H1 (cell line): ENCODE data around the gene RWDD1. TPM values are rescaled to one million over a fixed set of nuclear protein-coding genes. Genes with fewer than 3 reads are reported as not detected.

Experiments
- BCL11A ChIP-seq, 2 experiments: IDR thresholded peaks; one replicate each; pipeline ENCODE4 v1.6.1; 2011; ENCODE audit warnings: low read depth in 2 of 2, low read length in 2 of 2, mild to moderate bottlenecking in 2 of 2
- CHD2 ChIP-seq: IDR thresholded peaks from 2 replicates; pipeline ENCODE4 v1.6.1; 2012; ENCODE audit warnings: low read length, improper control_type of control experiment
- EP300 ChIP-seq, 2 experiments: IDR thresholded peaks; 1 replicate in 1 of 2; 2 replicates in 1 of 2; pipeline ENCODE4 v1.6.1; 2011 to 2012; ENCODE audit warnings: low read depth in 2 of 2, low read length in 2 of 2, mild to moderate bottlenecking in 2 of 2, borderline replicate concordance in 1 of 2, inconsistent platforms in 1 of 2, moderate library complexity in 1 of 2
- JUND ChIP-seq: IDR thresholded peaks from 2 replicates; pipeline ENCODE4 v1.6.1; 2011; ENCODE audit warnings: mild to moderate bottlenecking, improper control_type of control experiment, low read length
- KDM1A ChIP-seq: fragments of 200-600, 300-600 bp; sonication (generic); IDR thresholded peaks from 2 replicates; pipeline ENCODE4 v1.7.1; 2016; ENCODE audit warnings: mild to moderate bottlenecking, low read length, borderline replicate concordance
- PHF8 ChIP-seq: fragments of 200-600 bp; sonication (generic); conservative IDR thresholded peaks from 2 replicates; pipeline ENCODE4 v1.7.1; 2012; ENCODE audit warnings: low read depth, mild to moderate bottlenecking, inconsistent platforms, low read length, moderate library complexity
- RAD21 ChIP-seq, 2 experiments: IDR thresholded peaks in 1 of 2; conservative IDR thresholded peaks in 1 of 2; 2 replicates each; pipeline ENCODE4 v1.6.1; 2011; ENCODE audit warnings: low read depth in 2 of 2, low read length in 2 of 2, improper control_type of control experiment in 1 of 2, inconsistent platforms in 1 of 2, mild to moderate bottlenecking in 1 of 2, moderate library complexity in 1 of 2
- ZNF274 ChIP-seq: IDR thresholded peaks from 2 replicates; pipeline ENCODE4 v1.7.0; 2012; ENCODE audit warnings: low read length, borderline replicate concordance; ENCODE audit errors: extremely low read depth
- polyA plus RNA-seq, 7 experiments: library from polyadenylated mRNA; depleted of rRNA in 3 of 7; stranded (reverse) in 5 of 7; unstranded in 2 of 7; fragments of >200 nt in 5 of 7; fragments of 200-250 nt in 2 of 7; gene quantifications; 1 replicate in 5 of 7; 2 replicates in 1 of 7; 4 replicates in 1 of 7; pipeline versions ENCODE4 v1.2.1 to v1.2.3, GENCODE V29; 2011 to 2013; ENCODE audit warnings: missing spikeins in 2 of 7, mixed read lengths in 2 of 7
- total RNA-seq: library from RNA; stranded (reverse); fragmentation: NEBNext Ultra II Directional; extraction: Animal tissue kit (Norgen Biotek cat#: 25700); gene quantifications from 2 replicates; pipeline ENCODE4 v1.2.1, GENCODE V29; 2021
- TF ChIP-seq, protein P1 (sequence below): fragments of 300-600 bp; sonication (generic); IDR thresholded peaks from 2 replicates; pipeline ENCODE4 v1.7.1; 2012; ENCODE audit warnings: low read length, moderate library complexity, mild to moderate bottlenecking, inconsistent platforms; ENCODE audit not compliant: insufficient replicate concordance

The RWDD1 gene
- total and polyA plus RNA-seq, 2 of the 8 experiments (the other 6 are each of a cell fraction or from before 2014, with no cell fraction given): 19.5 to 35.2 TPM

DNA sequence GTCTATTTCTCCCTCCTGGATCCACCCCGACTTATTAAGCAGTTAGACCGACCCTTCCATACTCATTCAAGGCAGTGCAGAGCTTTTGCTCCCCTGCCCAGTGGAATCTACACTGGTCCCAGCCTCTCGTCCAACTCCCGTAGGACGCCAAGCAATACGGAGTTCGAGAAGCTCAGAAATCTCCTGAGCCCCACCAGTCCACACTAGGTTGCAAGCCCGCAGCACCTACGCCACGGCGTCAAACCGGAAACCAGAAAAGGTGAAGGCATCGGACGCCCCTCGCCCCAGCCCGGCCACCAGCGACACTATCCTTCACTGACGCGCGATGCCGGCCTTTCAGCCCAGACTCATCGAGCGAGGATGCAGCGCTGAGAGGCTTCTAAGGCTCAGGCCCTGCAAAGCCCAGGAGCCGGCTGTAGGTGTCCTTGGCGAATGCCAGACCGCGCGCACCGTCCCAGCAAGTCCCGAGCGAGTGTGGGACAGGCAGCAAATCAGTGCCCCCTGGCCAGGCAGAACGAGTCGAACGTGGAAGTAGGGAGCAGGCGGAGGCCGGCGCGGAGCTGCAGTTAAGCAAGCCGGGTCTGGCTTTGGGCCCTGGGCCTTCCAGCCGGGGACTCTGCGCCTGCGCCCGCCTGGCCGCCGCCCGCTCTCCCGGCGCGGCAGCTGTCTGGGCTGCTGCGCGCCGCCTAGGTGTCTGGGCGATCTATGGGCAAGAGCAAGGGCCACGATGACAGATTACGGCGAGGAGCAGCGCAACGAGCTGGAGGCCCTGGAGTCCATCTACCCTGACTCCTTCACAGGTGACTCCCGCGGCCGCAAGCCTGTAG is at the start of gene RWDD1 (continued):
- TF ChIP-seq BCL11A (IDR thresholded peaks at IDR 0.05; ENCODE audit: low read depth in 2 of 2, low read length in 2 of 2) (no peak), RAD21 (IDR thresholded peaks at IDR 0.05 in 1 of 2, conservative IDR thresholded peaks at IDR 0.05 in 1 of 2; ENCODE audit: low read depth in 2 of 2, low read length in 2 of 2) (peak in 1 of 2 experiments; percentile 21; a peak in 1 of 4 replicates), EP300 (IDR thresholded peaks at IDR 0.05; ENCODE audit: borderline replicate concordance in 1 of 2, low read depth in 2 of 2, low read length in 2 of 2) (0 out of 3 replicates have a peak, but pooled peaks of 1 of the 2 experiments have one; percentile 21), CHD2 (peak; percentile 85; the same call in 1 of the 2 replicates), KDM1A (no peak), ZNF274 (no peak), JUND (0 out of 2 replicates have a peak, but pooled peaks have one; percentile 45), PHF8 (peak; percentile 79)
- TF ChIP-seq, protein P1, sequence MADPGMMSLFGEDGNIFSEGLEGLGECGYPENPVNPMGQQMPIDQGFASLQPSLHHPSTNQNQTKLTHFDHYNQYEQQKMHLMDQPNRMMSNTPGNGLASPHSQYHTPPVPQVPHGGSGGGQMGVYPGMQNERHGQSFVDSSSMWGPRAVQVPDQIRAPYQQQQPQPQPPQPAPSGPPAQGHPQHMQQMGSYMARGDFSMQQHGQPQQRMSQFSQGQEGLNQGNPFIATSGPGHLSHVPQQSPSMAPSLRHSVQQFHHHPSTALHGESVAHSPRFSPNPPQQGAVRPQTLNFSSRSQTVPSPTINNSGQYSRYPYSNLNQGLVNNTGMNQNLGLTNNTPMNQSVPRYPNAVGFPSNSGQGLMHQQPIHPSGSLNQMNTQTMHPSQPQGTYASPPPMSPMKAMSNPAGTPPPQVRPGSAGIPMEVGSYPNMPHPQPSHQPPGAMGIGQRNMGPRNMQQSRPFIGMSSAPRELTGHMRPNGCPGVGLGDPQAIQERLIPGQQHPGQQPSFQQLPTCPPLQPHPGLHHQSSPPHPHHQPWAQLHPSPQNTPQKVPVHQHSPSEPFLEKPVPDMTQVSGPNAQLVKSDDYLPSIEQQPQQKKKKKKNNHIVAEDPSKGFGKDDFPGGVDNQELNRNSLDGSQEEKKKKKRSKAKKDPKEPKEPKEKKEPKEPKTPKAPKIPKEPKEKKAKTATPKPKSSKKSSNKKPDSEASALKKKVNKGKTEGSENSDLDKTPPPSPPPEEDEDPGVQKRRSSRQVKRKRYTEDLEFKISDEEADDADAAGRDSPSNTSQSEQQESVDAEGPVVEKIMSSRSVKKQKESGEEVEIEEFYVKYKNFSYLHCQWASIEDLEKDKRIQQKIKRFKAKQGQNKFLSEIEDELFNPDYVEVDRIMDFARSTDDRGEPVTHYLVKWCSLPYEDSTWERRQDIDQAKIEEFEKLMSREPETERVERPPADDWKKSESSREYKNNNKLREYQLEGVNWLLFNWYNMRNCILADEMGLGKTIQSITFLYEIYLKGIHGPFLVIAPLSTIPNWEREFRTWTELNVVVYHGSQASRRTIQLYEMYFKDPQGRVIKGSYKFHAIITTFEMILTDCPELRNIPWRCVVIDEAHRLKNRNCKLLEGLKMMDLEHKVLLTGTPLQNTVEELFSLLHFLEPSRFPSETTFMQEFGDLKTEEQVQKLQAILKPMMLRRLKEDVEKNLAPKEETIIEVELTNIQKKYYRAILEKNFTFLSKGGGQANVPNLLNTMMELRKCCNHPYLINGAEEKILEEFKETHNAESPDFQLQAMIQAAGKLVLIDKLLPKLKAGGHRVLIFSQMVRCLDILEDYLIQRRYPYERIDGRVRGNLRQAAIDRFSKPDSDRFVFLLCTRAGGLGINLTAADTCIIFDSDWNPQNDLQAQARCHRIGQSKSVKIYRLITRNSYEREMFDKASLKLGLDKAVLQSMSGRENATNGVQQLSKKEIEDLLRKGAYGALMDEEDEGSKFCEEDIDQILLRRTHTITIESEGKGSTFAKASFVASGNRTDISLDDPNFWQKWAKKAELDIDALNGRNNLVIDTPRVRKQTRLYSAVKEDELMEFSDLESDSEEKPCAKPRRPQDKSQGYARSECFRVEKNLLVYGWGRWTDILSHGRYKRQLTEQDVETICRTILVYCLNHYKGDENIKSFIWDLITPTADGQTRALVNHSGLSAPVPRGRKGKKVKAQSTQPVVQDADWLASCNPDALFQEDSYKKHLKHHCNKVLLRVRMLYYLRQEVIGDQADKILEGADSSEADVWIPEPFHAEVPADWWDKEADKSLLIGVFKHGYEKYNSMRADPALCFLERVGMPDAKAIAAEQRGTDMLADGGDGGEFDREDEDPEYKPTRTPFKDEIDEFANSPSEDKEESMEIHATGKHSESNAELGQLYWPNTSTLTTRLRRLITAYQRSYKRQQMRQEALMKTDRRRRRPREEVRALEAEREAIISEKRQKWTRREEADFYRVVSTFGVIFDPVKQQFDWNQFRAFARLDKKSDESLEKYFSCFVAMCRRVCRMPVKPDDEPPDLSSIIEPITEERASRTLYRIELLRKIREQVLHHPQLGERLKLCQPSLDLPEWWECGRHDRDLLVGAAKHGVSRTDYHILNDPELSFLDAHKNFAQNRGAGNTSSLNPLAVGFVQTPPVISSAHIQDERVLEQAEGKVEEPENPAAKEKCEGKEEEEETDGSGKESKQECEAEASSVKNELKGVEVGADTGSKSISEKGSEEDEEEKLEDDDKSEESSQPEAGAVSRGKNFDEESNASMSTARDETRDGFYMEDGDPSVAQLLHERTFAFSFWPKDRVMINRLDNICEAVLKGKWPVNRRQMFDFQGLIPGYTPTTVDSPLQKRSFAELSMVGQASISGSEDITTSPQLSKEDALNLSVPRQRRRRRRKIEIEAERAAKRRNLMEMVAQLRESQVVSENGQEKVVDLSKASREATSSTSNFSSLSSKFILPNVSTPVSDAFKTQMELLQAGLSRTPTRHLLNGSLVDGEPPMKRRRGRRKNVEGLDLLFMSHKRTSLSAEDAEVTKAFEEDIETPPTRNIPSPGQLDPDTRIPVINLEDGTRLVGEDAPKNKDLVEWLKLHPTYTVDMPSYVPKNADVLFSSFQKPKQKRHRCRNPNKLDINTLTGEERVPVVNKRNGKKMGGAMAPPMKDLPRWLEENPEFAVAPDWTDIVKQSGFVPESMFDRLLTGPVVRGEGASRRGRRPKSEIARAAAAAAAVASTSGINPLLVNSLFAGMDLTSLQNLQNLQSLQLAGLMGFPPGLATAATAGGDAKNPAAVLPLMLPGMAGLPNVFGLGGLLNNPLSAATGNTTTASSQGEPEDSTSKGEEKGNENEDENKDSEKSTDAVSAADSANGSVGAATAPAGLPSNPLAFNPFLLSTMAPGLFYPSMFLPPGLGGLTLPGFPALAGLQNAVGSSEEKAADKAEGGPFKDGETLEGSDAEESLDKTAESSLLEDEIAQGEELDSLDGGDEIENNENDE: no peak
